AG09309 (cell line): ENCODE data around the gene TTBK2.

Experiments
- DNase-seq: peaks from one replicate; pipeline ENCODE4 v3.0.0-alpha.2; 2010; ENCODE audit warnings: low read depth
- H3K4me3 ChIP-seq: 2 replicates; pipeline ENCODE4 v1.5.1; 2011; ENCODE audit warnings: mild to moderate bottlenecking, low read depth, low read length, moderate library complexity; ENCODE audit not compliant: control insufficient read depth
- CTCF ChIP-seq: IDR thresholded peaks from 2 replicates; pipeline ENCODE4 v1.5.1; 2011; ENCODE audit warnings: mild to moderate bottlenecking, low read depth, low read length, inconsistent platforms; ENCODE audit not compliant: insufficient read depth, control insufficient read depth; ENCODE audit errors: missing control alignments

TTBK2 gene

GRCh38 chr15:42704492-42704926, 216.1 kb downstream of the TTBK2 start:
- peak; percentile 31 for DNase-seq
- H3K4me3 ChIP-seq: no peak overlapping the region
- peak; percentile 93 for TF ChIP-seq CTCF

GRCh38 chr15:42696626-42697025, 224.0 kb downstream of the TTBK2 start:
- no peak for TF ChIP-seq CTCF
- H3K4me3 ChIP-seq: no peak overlapping the region
- DNase-seq: no peak

GRCh38 chr15:42695527-42696071, 225.0 kb downstream of the TTBK2 start:
- no peak overlapping the region for H3K4me3 ChIP-seq
- DNase-seq: no peak
- no peak for TF ChIP-seq CTCF

GRCh38 chr15:42694398-42694797, 226.2 kb downstream of the TTBK2 start:
- no peak overlapping the region for H3K4me3 ChIP-seq
- no peak for TF ChIP-seq CTCF
- DNase-seq: no peak

GRCh38 chr15:42693942-42694341, 226.6 kb downstream of the TTBK2 start:
- TF ChIP-seq CTCF: no peak
- no peak overlapping the region for H3K4me3 ChIP-seq
- no peak for DNase-seq

GRCh38 chr15:42693496-42693895, 227.1 kb downstream of the TTBK2 start:
- no peak for DNase-seq
- TF ChIP-seq CTCF: no peak

GRCh38 chr15:42692997-42693396, 227.6 kb downstream of the TTBK2 start:
- no peak overlapping the region for H3K4me3 ChIP-seq
- no peak for TF ChIP-seq CTCF

More at GRCh38 chr15:42693496-42693895, 227.1 kb downstream of the TTBK2 start:
- no peak overlapping the region for H3K4me3 ChIP-seq

More at GRCh38 chr15:42692997-42693396, 227.6 kb downstream of the TTBK2 start:
- no peak for DNase-seq
